Measurements from ENCODE around the gene SCNN1B.
"Not testable (repeated sequence)": the region's sequence is repeated elsewhere in the genome, so short reads cannot be mapped to it uniquely, and the experiment has no call there.

Gene SCNN1B

GRCh38 chr16:23383881-23384280 lies 81.8 kb downstream of the SCNN1B start:
- DNase-seq, result no peak

GRCh38 chr16:23384878-23385277 lies 82.8 kb downstream of the SCNN1B start:
- no peak for DNase-seq

GRCh38 chr16:23385441-23385840 lies 83.3 kb downstream of the SCNN1B start:
- DNase-seq, result no peak

GRCh38 chr16:23387666-23388065 lies 85.6 kb downstream of the SCNN1B start:
- DNase-seq, result no peak

GRCh38 chr16:23388786-23389185 lies 86.7 kb downstream of the SCNN1B start:
- no peak for DNase-seq

GRCh38 chr16:23389201-23389600 lies 87.1 kb downstream of the SCNN1B start:
- DNase-seq, result no peak

GRCh38 chr16:23389936-23390335 lies 87.8 kb downstream of the SCNN1B start:
- DNase-seq, result not testable (repeated sequence)

- DNase-seq, result no peak
Measured at GRCh38 chr16:23391381-23392222, 89.5 kb downstream of the SCNN1B start.

GRCh38 chr16:23392223-23392600 lies 90.1 kb downstream of the SCNN1B start:
- no peak for DNase-seq

- no peak for DNase-seq
Measured at GRCh38 chr16:23394141-23394831, 92.2 kb downstream of the SCNN1B start.

GRCh38 chr16:23395732-23396131 lies 93.6 kb downstream of the SCNN1B start:
- DNase-seq, result no peak

GRCh38 chr16:23397464-23397863 lies 95.4 kb downstream of the SCNN1B start:
- no peak for DNase-seq

- no peak for DNase-seq
Measured at GRCh38 chr16:23398987-23399805, 97.1 kb downstream of the SCNN1B start.

GRCh38 chr16:23400447-23400846 lies 98.3 kb downstream of the SCNN1B start:
- DNase-seq, result not testable (repeated sequence)

- DNase-seq, result no peak
Measured at GRCh38 chr16:23401139-23401538, 99.0 kb downstream of the SCNN1B start.

GRCh38 chr16:23402100-23402499 lies 100.0 kb downstream of the SCNN1B start:
- no peak for DNase-seq

GRCh38 chr16:23403547-23403946 lies 101.4 kb downstream of the SCNN1B start:
- DNase-seq, result no peak

- DNase-seq, result no peak
Measured at GRCh38 chr16:23406024-23406423, 103.9 kb downstream of the SCNN1B start.

GRCh38 chr16:23406546-23407240 lies 104.6 kb downstream of the SCNN1B start:
- DNase-seq, result no peak

- no peak for DNase-seq
Measured at GRCh38 chr16:23407436-23408127, 105.5 kb downstream of the SCNN1B start.

GRCh38 chr16:23408242-23408822 lies 106.2 kb downstream of the SCNN1B start:
- no peak for DNase-seq

- DNase-seq, result no peak
Measured at GRCh38 chr16:23408823-23409298, 106.8 kb downstream of the SCNN1B start.

Measured in NCI-H1092 (cell line).